Astrocyte of the cerebellum (primary cell): Measurements from ENCODE around the gene ARRDC2.
A peak's percentile ranks its signal among the peaks of the same experiment; 100 is the strongest.

Experiments used
- DNase-seq: peaks from one replicate; pipeline ENCODE4 v3.0.0-alpha.2; 2011; ENCODE audit warnings: low read depth
- H3K4me3 ChIP-seq: 2 replicates; pipeline ENCODE4 v1.5.1; 2011; ENCODE audit warnings: mild to moderate bottlenecking, low read depth, low read length, moderate library complexity
- CTCF ChIP-seq: IDR thresholded peaks from 2 replicates; pipeline ENCODE4 v1.5.1; 2012; ENCODE audit warnings: low read length, low read depth, moderate library complexity, mild to moderate bottlenecking; ENCODE audit errors: missing control alignments
- in situ Hi-C: cut with HindIII; loops from 2 replicates; pipeline ENCODE4 v1.10.0; 2017; ENCODE audit warnings: low sequenced_read_pairs

ARRDC2 gene

DNA sequence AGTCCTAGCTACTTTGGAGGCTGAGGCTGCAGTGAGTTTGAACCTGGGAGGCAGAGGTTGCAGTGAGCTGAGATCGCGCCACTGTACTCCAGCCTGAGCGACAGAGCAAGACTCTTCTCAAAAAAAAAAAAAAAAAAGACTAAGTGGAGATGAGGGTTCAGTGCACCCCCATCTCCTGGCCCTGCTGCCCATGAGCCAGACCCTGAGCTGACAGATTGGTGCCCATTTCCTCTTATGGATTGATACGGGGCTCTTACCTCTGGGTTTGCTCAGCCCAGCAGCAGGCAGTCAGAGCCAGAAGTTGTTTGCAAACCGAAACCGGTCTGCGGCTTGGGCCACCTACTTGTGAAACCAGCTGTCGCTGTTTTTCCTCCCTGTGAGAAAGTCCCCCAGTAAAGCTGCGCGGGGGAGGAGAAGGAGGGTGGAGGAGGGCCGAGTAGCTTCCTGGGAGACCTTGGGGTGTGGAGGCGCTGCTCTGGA lies 36.9 kb downstream of the ARRDC2 start:
- in situ Hi-C loops, result no loop called here
- DNase-seq, result peak; percentile 26
- no peak for TF ChIP-seq CTCF
- peak overlapping the region; percentile 9 for H3K4me3 ChIP-seq

- no peak for TF ChIP-seq CTCF
- no peak for DNase-seq
- in situ Hi-C loops, result no loop called here
- peak overlapping the region; percentile 9 for H3K4me3 ChIP-seq
Measured at GRCh38 chr19:18045307-18046050, 37.5 kb downstream of the ARRDC2 start.

DNA sequence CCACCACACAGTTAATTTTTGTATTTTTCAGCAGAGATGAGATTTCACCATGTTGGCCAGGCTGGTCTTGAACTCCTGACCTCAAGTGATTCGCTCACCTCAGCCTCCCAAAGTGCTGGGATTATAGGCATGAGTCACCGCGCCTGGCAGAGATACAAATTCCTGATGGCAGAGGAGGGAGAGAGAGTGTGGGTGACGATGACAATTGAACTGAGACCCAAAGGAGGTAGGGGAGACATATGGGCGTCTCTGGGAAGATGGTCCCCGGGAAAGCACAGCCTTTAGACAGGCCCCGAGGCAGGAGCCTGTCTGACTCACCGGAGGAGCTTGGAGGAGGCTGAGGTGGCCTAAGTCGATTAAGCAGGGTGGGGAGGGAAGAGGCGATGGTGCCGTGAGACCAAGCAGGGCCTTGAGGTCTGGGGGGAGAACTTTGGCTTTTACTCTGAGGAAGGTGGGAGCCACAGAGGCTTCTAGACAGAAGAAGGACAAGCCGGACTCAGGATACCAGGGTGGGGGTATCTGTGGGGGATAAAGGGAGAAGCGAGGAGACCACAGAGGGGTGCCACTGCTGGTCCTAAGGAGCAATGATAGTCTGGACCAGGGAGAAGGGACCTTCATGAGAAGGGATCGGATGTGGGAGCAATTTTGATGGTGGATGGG lies 38.2 kb downstream of the ARRDC2 start:
- in situ Hi-C loops, result no loop called here
- no peak overlapping the region for H3K4me3 ChIP-seq
- TF ChIP-seq CTCF, result no peak
- DNase-seq, result no peak

DNA sequence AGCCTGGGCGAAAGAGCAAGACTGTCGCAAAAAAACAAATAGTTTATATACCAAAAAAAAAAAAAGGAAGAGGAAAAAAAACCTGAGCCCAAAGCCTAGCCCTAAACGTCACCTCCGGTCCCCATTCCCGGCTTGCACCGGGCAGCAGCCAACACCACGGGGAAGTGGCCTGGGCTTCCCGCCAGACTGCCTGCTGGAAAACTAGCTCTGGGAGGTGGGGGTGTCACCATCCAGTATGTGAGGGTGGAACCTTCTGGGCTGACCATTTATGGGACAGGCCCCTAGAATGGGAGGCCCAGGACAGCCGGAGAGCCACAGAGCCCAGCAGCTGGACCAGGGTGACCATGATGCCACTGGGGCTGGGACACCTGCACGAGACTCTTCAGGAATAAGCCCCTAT lies 41.4 kb downstream of the ARRDC2 start:
- TF ChIP-seq CTCF, result no peak
- no peak for DNase-seq
- H3K4me3 ChIP-seq, result no peak overlapping the region
- in situ Hi-C loops, result no loop called here

DNA sequence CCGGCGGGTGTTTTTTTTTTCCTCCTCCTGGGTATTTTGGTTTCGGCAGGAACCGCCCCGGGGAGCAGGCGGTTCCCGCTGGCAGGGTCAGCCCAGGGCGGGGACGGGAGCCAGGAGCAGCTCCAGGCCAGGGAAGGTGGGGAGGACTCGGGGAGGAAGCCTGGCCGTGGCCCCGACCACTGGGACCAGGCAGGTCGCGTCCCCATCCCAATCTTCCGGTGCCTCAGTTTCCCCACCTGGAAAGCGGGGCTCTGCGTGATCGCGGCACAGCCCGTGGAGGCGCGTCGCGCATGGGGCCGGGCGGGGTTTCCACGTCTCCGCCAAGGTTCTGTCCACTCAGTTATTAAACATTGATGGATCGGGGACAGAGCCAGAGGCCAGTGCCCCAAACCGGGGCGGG lies 43.9 kb downstream of the ARRDC2 start:
- TF ChIP-seq CTCF, result no peak
- H3K4me3 ChIP-seq, result no peak overlapping the region
- in situ Hi-C loops, result no loop called here
- DNase-seq, result no peak

- no peak for DNase-seq
- no peak for TF ChIP-seq CTCF
- no peak overlapping the region for H3K4me3 ChIP-seq
- in situ Hi-C loops, result no loop called here
Measured at GRCh38 chr19:18053576-18054219, 45.7 kb downstream of the ARRDC2 start.
